Hepatocyte (in vitro differentiated cells): Measurements from ENCODE around the gene LMTK2.

Experiments
- CTCF ChIP-seq: fragments of 200-600 bp; sonication (generic); IDR thresholded peaks from 2 replicates; pipeline ENCODE4 v1.5.1; 2016; ENCODE audit warnings: antibody characterized with exemption, mild to moderate bottlenecking; ENCODE audit not compliant: poor library complexity
- EZH2 ChIP-seq: fragments of 200-600 bp; sonication (generic); IDR thresholded peaks from 2 replicates; pipeline ENCODE4 v1.6.1; 2016; ENCODE audit warnings: antibody characterized with exemption, mild to moderate bottlenecking, borderline replicate concordance

GRCh38 chr7:98224701-98225181 lies 118.1 kb downstream of the LMTK2 start:
- TF ChIP-seq CTCF (no peak), EZH2 (no peak)
